GM21447 (cell line): ENCODE data around the gene CCNC.

Source experiments
- ATAC-seq: cut with Tn5 transposase; IDR thresholded peaks from one replicate; pipeline ENCODE4 v1.9.1; 2021; ENCODE audit not compliant: unreplicated experiment

The CCNC gene

GRCh38 chr6:99568103-99568933 lies at the start of gene CCNC:
Gene CCNC, minus strand, starts transcription at chr6:99568660. Its CDS starts 133 bp downstream, at chr6:99568527.
- peak; percentile 98 for ATAC-seq

- ATAC-seq, result no peak
Measured at GRCh38 chr6:99617131-99617530, 48.7 kb upstream of the CCNC start.

- peak; percentile 17 for ATAC-seq
Measured at GRCh38 chr6:99614430-99615186, 46.1 kb upstream of the CCNC start.

GRCh38 chr6:99613705-99614429 lies 45.4 kb upstream of the CCNC start:
- peak; percentile 49 for ATAC-seq

GRCh38 chr6:99613409-99613704 lies 44.9 kb upstream of the CCNC start:
- ATAC-seq, result peak; percentile 40

GRCh38 chr6:99612551-99613408 lies 44.3 kb upstream of the CCNC start:
- ATAC-seq, result peak; percentile 1

- peak; percentile 55 for ATAC-seq
Measured at GRCh38 chr6:99611148-99611547, 42.7 kb upstream of the CCNC start.

GRCh38 chr6:99609905-99610489 lies 41.5 kb upstream of the CCNC start:
- ATAC-seq, result no peak

- no peak for ATAC-seq
Measured at GRCh38 chr6:99608886-99609482, 40.5 kb upstream of the CCNC start.

GRCh38 chr6:99608059-99608885 lies 39.8 kb upstream of the CCNC start:
- ATAC-seq, result no peak

- ATAC-seq, result no peak
Measured at GRCh38 chr6:99607416-99608036, 39.1 kb upstream of the CCNC start.

GRCh38 chr6:99606656-99607415 lies 38.4 kb upstream of the CCNC start, which contains the start of gene PRDM13:
Gene PRDM13, plus strand, starts transcription at chr6:99606833. Its CDS starts 202 bp downstream, at chr6:99607035.
- ATAC-seq, result no peak

GRCh38 chr6:99605911-99606655 lies 37.6 kb upstream of the CCNC start:
- no peak for ATAC-seq

- ATAC-seq, result no peak
Measured at GRCh38 chr6:99605074-99605734, 36.7 kb upstream of the CCNC start.

- ATAC-seq, result no peak
Measured at GRCh38 chr6:99604166-99605073, 36.0 kb upstream of the CCNC start.
